H1 (cell line): Measurements from ENCODE around the gene ZFP90. TPM values are rescaled to one million over a fixed set of nuclear protein-coding genes. Genes with fewer than 3 reads are reported as not detected.

Experiments used
- JUN ChIP-seq: IDR thresholded peaks from 2 replicates; pipeline ENCODE4 v1.6.1; 2011; ENCODE audit warnings: low read depth, mild to moderate bottlenecking, improper control_type of control experiment, low read length
- MAX ChIP-seq: IDR thresholded peaks from 2 replicates; pipeline ENCODE4 v1.6.1; 2012; ENCODE audit warnings: inconsistent platforms
- polyA plus RNA-seq, 7 experiments: library from polyadenylated mRNA; depleted of rRNA in 3 of 7; stranded (reverse) in 5 of 7; unstranded in 2 of 7; fragments of >200 nt in 5 of 7; fragments of 200-250 nt in 2 of 7; gene quantifications; 1 replicate in 5 of 7; 2 replicates in 1 of 7; 4 replicates in 1 of 7; pipeline versions ENCODE4 v1.2.1 to v1.2.3, GENCODE V29; 2011 to 2013; ENCODE audit warnings: missing spikeins in 2 of 7, mixed read lengths in 2 of 7
- total RNA-seq: library from RNA; stranded (reverse); fragmentation: NEBNext Ultra II Directional; extraction: Animal tissue kit (Norgen Biotek cat#: 25700); gene quantifications from 2 replicates; pipeline ENCODE4 v1.2.1, GENCODE V29; 2021

Gene ZFP90
- total and polyA plus RNA-seq, 2 of the 8 experiments (the other 6 are each of a cell fraction or from before 2014, with no cell fraction given): 10.3 to 19.1 TPM

GRCh38 chr16:68535331-68535730 is 3.8 kb upstream of the ZFP90 start (continued):
- TF ChIP-seq MAX (no peak), JUN (no peak)
